Esophagus squamous epithelium (tissue), 5 donors: Measurements from ENCODE around the gene IMMP2L. TPM values are rescaled to one million over a fixed set of nuclear protein-coding genes. Genes with fewer than 3 reads are reported as not detected.
"Not testable (repeated sequence)": the region's sequence is repeated elsewhere in the genome, so short reads cannot be mapped to it uniquely, and the experiment has no call there.

Experiments used
- DNase-seq: peaks from one replicate; lab custom pipeline; 2025; lab: John Stamatoyannopoulos, UW
- H3K27ac ChIP-seq, 4 donors: fragments of 200-600 bp; sonication (generic); one replicate each; pipeline ENCODE4 v1.5.1; 2016 to 2019; ENCODE audit warnings: mild to moderate bottlenecking in 1 of 4
- H3K27me3 ChIP-seq, 4 donors: fragments of 200-600 bp; sonication (generic); 1 replicate in 3 of 4; 2 replicates in 1 of 4; pipeline versions ENCODE4 v1.5.1 to v1.6.0; 2017 to 2021; ENCODE audit warnings: antibody characterized with exemption in 1 of 4
- H3K36me3 ChIP-seq, 3 donors: fragments of 200-600 bp; sonication (generic); one replicate each; pipeline ENCODE4 v1.5.1; 2016 to 2019
- H3K4me1 ChIP-seq, 3 donors: fragments of 200-600 bp; sonication (generic); one replicate each; pipeline ENCODE4 v1.5.1; 2017 to 2019
- H3K4me3 ChIP-seq, 4 donors: fragments of 200-600 bp; sonication (generic); 1 replicate in 3 of 4; 2 replicates in 1 of 4; pipeline ENCODE4 v1.5.1; 2016 to 2019; ENCODE audit warnings: mild to moderate bottlenecking in 2 of 4, moderate library complexity in 1 of 4
- H3K9me3 ChIP-seq, 3 donors: fragments of 200-600 bp; sonication (generic); one replicate each; pipeline ENCODE4 v1.5.1; 2016 to 2019
- CTCF ChIP-seq, 6 experiments: fragments of 450-650 bp in 4 of 6; fragments of 200-600 bp in 2 of 6; sonication (generic) in 2 of 6; IDR thresholded peaks; one replicate each; pipeline ENCODE4 v1.5.1; 2016 to 2019; ENCODE audit warnings: antibody characterized with exemption in 6 of 6, mild to moderate bottlenecking in 4 of 6, moderate library complexity in 4 of 6
- POLR2A ChIP-seq, 4 donors: fragments of 450-650 bp; IDR thresholded peaks; one replicate each; pipeline ENCODE4 v1.6.1; 2017; ENCODE audit warnings: antibody characterized with exemption in 4 of 4, mild to moderate bottlenecking in 4 of 4, moderate library complexity in 3 of 4
- WGBS, 2 donors: methylation state at CpG; one replicate each; pipeline ENCODE4 v1.1.5; 2018; 5-methylcytosine and 5-hydroxymethylcytosine counted together
- intact Hi-C: fragments of 100-400 bp; cut with DNase I; formaldehyde crosslinking; loops from one replicate; pipeline ENCODE4 v1.15.0; 2022
- total RNA-seq, 4 donors: library from RNA; depleted of rRNA; stranded (reverse); fragments of >200 nt; gene quantifications; one replicate each; pipeline ENCODE4 v1.1.0, GENCODE V29; 2016
- donor health status: DM: yes; HTN: yes; CAD: no.

IMMP2L gene
- total RNA-seq, 4 donors from 2014 or later, result 1.6 to 21.7 (median 5.4) TPM

GRCh38 chr7:110669410-110669809 lies 892.9 kb downstream of the IMMP2L start:
- peaks cover 0 to 16% (median 7%) of the 10 kb centered on the region in 3 donors for H3K9me3 ChIP-seq
- H3K4me3 ChIP-seq, result no peak overlapping the region
- no peak overlapping the region for H3K27ac ChIP-seq
- WGBS, 2 donors, result 83 to 85% methylated on average over 5 of the region's 5 CpGs
- DNase-seq, result no peak
- no peaks in the 10 kb centered on the region for H3K36me3 ChIP-seq
- no peaks in the 10 kb centered on the region for H3K4me1 ChIP-seq
- intact Hi-C loops, result no loop called here
- TF ChIP-seq POLR2A (IDR thresholded peaks at IDR 0.05) (no peak), CTCF (IDR thresholded peaks at IDR 0.05) (no peak)
- H3K27me3 ChIP-seq, result no peaks in the 10 kb centered on the region

GRCh38 chr7:110664803-110665202 lies 897.5 kb downstream of the IMMP2L start:
- Histone ChIP-seq H3K27ac (no peak overlapping the region), H3K4me1 (no peaks in the 10 kb centered on the region), H3K36me3 (no peaks in the 10 kb centered on the region), H3K27me3 (no peaks in the 10 kb centered on the region), H3K9me3 (peaks cover 0 to 13% (median 6%) of the 10 kb centered on the region in 3 donors), H3K4me3 (no peak overlapping the region)
- TF ChIP-seq POLR2A (IDR thresholded peaks at IDR 0.05), result no peak
- no peak for TF ChIP-seq CTCF (IDR thresholded peaks at IDR 0.05)
- WGBS, 2 donors, result 71 to 75% methylated on average over 4 of the region's 4 CpGs
- intact Hi-C loops, result no loop called here
- DNase-seq, result no peak

GRCh38 chr7:110660637-110661036 lies 901.7 kb downstream of the IMMP2L start:
- H3K27me3 ChIP-seq, H3K4me3 ChIP-seq, DNase-seq, intact Hi-C loops, H3K4me1 ChIP-seq, H3K27ac ChIP-seq, H3K36me3 ChIP-seq: not testable (repeated sequence)
- H3K9me3 ChIP-seq, result peaks cover 0 to 40% (median 6%) of the 10 kb centered on the region in 3 donors
- 89 to 100% methylated on average over 1 to 5 of the region's 7 CpGs for WGBS, 2 donors

- no peaks in the 10 kb centered on the region for H3K4me1 ChIP-seq
- H3K4me3 ChIP-seq, result no peak overlapping the region
- H3K9me3 ChIP-seq, result no peaks in the 10 kb centered on the region
- intact Hi-C loops, result no loop called here
- no peaks in the 10 kb centered on the region for H3K36me3 ChIP-seq
- TF ChIP-seq POLR2A (IDR thresholded peaks at IDR 0.05), result no peak
- H3K27ac ChIP-seq, result no peak overlapping the region
- no peaks in the 10 kb centered on the region for H3K27me3 ChIP-seq
- no peak for DNase-seq
- 57 to 60% methylated on average over 3 of the region's 3 CpGs for WGBS, 2 donors
These were observed 912.0 kb downstream of the IMMP2L start for GRCh38 chr7:110650328-110650727.

- no peaks in the 10 kb centered on the region for H3K27me3 ChIP-seq
- H3K4me3 ChIP-seq, result no peak overlapping the region
- TF ChIP-seq POLR2A (IDR thresholded peaks at IDR 0.05), result no peak
- TF ChIP-seq CTCF (IDR thresholded peaks at IDR 0.05), result no peak
- no peaks in the 10 kb centered on the region for H3K9me3 ChIP-seq
- intact Hi-C loops, result no loop called here
- WGBS, 2 donors, result 63 to 76% methylated on average over 4 of the region's 4 CpGs
- H3K27ac ChIP-seq, result no peak overlapping the region
- no peaks in the 10 kb centered on the region for H3K36me3 ChIP-seq
- no peak for DNase-seq
- no peaks in the 10 kb centered on the region for H3K4me1 ChIP-seq
These were observed 915.0 kb downstream of the IMMP2L start for GRCh38 chr7:110647266-110647665.

- no peak overlapping the region for H3K4me3 ChIP-seq
- H3K36me3 ChIP-seq, result no peaks in the 10 kb centered on the region
- intact Hi-C loops, result no loop called here
- H3K27me3 ChIP-seq, result no peaks in the 10 kb centered on the region
- H3K9me3 ChIP-seq, result no peaks in the 10 kb centered on the region
- WGBS, 2 donors, result 73 to 80% methylated on average over 2 of the region's 2 CpGs
- no peak overlapping the region for H3K27ac ChIP-seq
- no peak for DNase-seq
- no peak for TF ChIP-seq POLR2A (IDR thresholded peaks at IDR 0.05)
- no peak for TF ChIP-seq CTCF (IDR thresholded peaks at IDR 0.05)
- no peaks in the 10 kb centered on the region for H3K4me1 ChIP-seq
These were observed 915.5 kb downstream of the IMMP2L start for GRCh38 chr7:110646804-110647203.
